ENCODE results near the gene ARMC12.

Gene ARMC12

GRCh38 chr6:35727231-35727934 lies 9.4 kb upstream of the ARMC12 start:
- TF ChIP-seq GATA2 (IDR thresholded peaks at IDR 0.05; ENCODE audit: low read depth, low read length) (no peak), GATA3 (IDR thresholded peaks at IDR 0.05; ENCODE audit: low read depth, low read length) (no peak)

- TF ChIP-seq GATA3 (IDR thresholded peaks at IDR 0.05; ENCODE audit: low read depth, low read length) (no peak), GATA2 (IDR thresholded peaks at IDR 0.05; ENCODE audit: low read depth, low read length) (no peak)
Observed at GRCh38 chr6:35727935-35728682, 8.7 kb upstream of the ARMC12 start.

- TF ChIP-seq GATA3 (IDR thresholded peaks at IDR 0.05; ENCODE audit: low read depth, low read length) = no peak
- no peak for TF ChIP-seq GATA2 (IDR thresholded peaks at IDR 0.05; ENCODE audit: low read depth, low read length)
Observed at GRCh38 chr6:35728683-35729678, 7.9 kb upstream of the ARMC12 start.

- no peak for TF ChIP-seq GATA2 (IDR thresholded peaks at IDR 0.05; ENCODE audit: low read depth, low read length)
- no peak for TF ChIP-seq GATA3 (IDR thresholded peaks at IDR 0.05; ENCODE audit: low read depth, low read length)
Observed at GRCh38 chr6:35729722-35730121, 7.1 kb upstream of the ARMC12 start.

- TF ChIP-seq GATA3 (IDR thresholded peaks at IDR 0.05; ENCODE audit: low read depth, low read length) (no peak), GATA2 (IDR thresholded peaks at IDR 0.05; ENCODE audit: low read depth, low read length) (no peak)
Observed at GRCh38 chr6:35730745-35731413, 6.0 kb upstream of the ARMC12 start.

- TF ChIP-seq GATA3 (IDR thresholded peaks at IDR 0.05; ENCODE audit: low read depth, low read length) (no peak), GATA2 (IDR thresholded peaks at IDR 0.05; ENCODE audit: low read depth, low read length) (no peak)
Observed at GRCh38 chr6:35731414-35731735, 5.5 kb upstream of the ARMC12 start.

- TF ChIP-seq GATA3 (IDR thresholded peaks at IDR 0.05; ENCODE audit: low read depth, low read length) (no peak), GATA2 (IDR thresholded peaks at IDR 0.05; ENCODE audit: low read depth, low read length) (no peak)
Observed at GRCh38 chr6:35731736-35732532, 4.9 kb upstream of the ARMC12 start.

GRCh38 chr6:35733633-35734032 lies 3.2 kb upstream of the ARMC12 start:
- TF ChIP-seq GATA2 (IDR thresholded peaks at IDR 0.05; ENCODE audit: low read depth, low read length) (no peak), GATA3 (IDR thresholded peaks at IDR 0.05; ENCODE audit: low read depth, low read length) (no peak)

GRCh38 chr6:35735452-35735851 lies 1.4 kb upstream of the ARMC12 start:
- TF ChIP-seq GATA3 (IDR thresholded peaks at IDR 0.05; ENCODE audit: low read depth, low read length) (no peak), GATA2 (IDR thresholded peaks at IDR 0.05; ENCODE audit: low read depth, low read length) (no peak)

GRCh38 chr6:35736253-35736894 lies 458 bp upstream of the ARMC12 start:
- no peak for TF ChIP-seq GATA3 (IDR thresholded peaks at IDR 0.05; ENCODE audit: low read depth, low read length)
- no peak for TF ChIP-seq GATA2 (IDR thresholded peaks at IDR 0.05; ENCODE audit: low read depth, low read length)

- no peak for TF ChIP-seq GATA3 (IDR thresholded peaks at IDR 0.05; ENCODE audit: low read depth, low read length)
Observed at GRCh38 chr6:35737413-35738211, 780 bp downstream of the ARMC12 start.

All from SH-SY5Y (cell line).